ENCODE results near the gene ROR2.

GRCh38 chr9:91571036-91571435 lies 379.0 kb downstream of the ROR2 start:
- TF ChIP-seq EZH2 (IDR thresholded peaks at IDR 0.05) (no peak), POLR2AphosphoS5 (IDR thresholded peaks at IDR 0.05; ENCODE audit: borderline replicate concordance, low read depth, low read length) (no peak)

All from SK-N-MC (cell line).